Upper lobe of left lung (tissue), 6 donors: Measurements from ENCODE around the gene SFT2D1. TPM values are rescaled to one million over a fixed set of nuclear protein-coding genes. Genes with fewer than 3 reads are reported as not detected.
A peak's percentile ranks its signal among the peaks of the same experiment; 100 is the strongest.

Experiments used
- ATAC-seq, 2 donors: fragments of 200-7000 bp; cut with Tn5 transposase; one replicate each; pipeline ENCODE4 v1.9.1; 2022; ENCODE audit warnings: mild to moderate bottlenecking in 2 of 2, moderate library complexity in 2 of 2; ENCODE audit not compliant: low FRiP score in 2 of 2
- DNase-seq, 2 donors: peaks; one replicate each; pipeline ENCODE4 v3.0.0-alpha.2; 2019 to 2020
- H3K27ac ChIP-seq, 4 donors: fragments of 200-600 bp; sonication (generic); one replicate each; pipeline ENCODE4 v1.5.1; 2016 to 2019
- H3K27me3 ChIP-seq, 4 donors: fragments of 200-600 bp; sonication (generic); one replicate each; pipeline ENCODE4 v1.5.1; 2017 to 2019
- H3K36me3 ChIP-seq, 4 donors: fragments of 200-600 bp; sonication (generic); one replicate each; pipeline ENCODE4 v1.5.1; 2016 to 2019
- H3K4me1 ChIP-seq, 4 donors: fragments of 200-600 bp; sonication (generic); one replicate each; pipeline ENCODE4 v1.5.1; 2018 to 2019
- H3K4me3 ChIP-seq, 4 donors: fragments of 200-600 bp; sonication (generic); one replicate each; pipeline ENCODE4 v1.5.1; 2017 to 2019; ENCODE audit warnings: mild to moderate bottlenecking in 2 of 4, moderate library complexity in 1 of 4
- H3K9me3 ChIP-seq, 4 donors: fragments of 200-600 bp; sonication (generic); one replicate each; pipeline ENCODE4 v1.5.1; 2018 to 2019
- CTCF ChIP-seq, 6 experiments: fragments of 450-650 bp in 4 of 6; fragments of 200-600 bp in 2 of 6; sonication (generic) in 2 of 6; IDR thresholded peaks; one replicate each; pipeline ENCODE4 v1.5.1; 2016 to 2019; ENCODE audit warnings: antibody characterized with exemption in 6 of 6
- EP300 ChIP-seq, 4 donors: sonication (generic); formaldehyde crosslinking; IDR thresholded peaks; one replicate each; pipeline ENCODE4 v1.5.1; 2017; ENCODE audit warnings: antibody characterized with exemption in 4 of 4, control low read depth in 2 of 4
- POLR2A ChIP-seq, 4 donors: fragments of 450-650 bp; IDR thresholded peaks; one replicate each; pipeline ENCODE4 v1.5.1; 2016 to 2017; ENCODE audit warnings: antibody characterized with exemption in 4 of 4, mild to moderate bottlenecking in 2 of 4
- POLR2AphosphoS5 ChIP-seq, 2 donors: sonication (generic); formaldehyde crosslinking; IDR thresholded peaks; one replicate each; pipeline ENCODE4 v1.5.1; 2017; ENCODE audit warnings: antibody characterized with exemption in 2 of 2
- WGBS, 2 donors: methylation state at CpG; one replicate each; pipeline ENCODE4 v1.1.5; 2017 to 2018; 5-methylcytosine and 5-hydroxymethylcytosine counted together
- total RNA-seq, 6 donors: library from RNA; depleted of rRNA in 4 of 6; stranded (reverse); fragments of >200 nt in 4 of 6; gene quantifications; one replicate each; pipeline versions ENCODE4 v1.1.0 to v1.2.1, GENCODE V29; 2016 to 2021
- donor health status: DM: no; HTN: no; CAD: no; lungs with moderate emphysema.
- donor health status: DM: no; HTN: yes; CAD: no; lungs with severe emphysema.

Gene SFT2D1
- total RNA-seq, 6 donors from 2014 or later = 8.4 to 56.5 (median 44.9) TPM

- Histone ChIP-seq H3K4me1 (no peaks in the 10 kb centered on the region), H3K27ac (no peak overlapping the region), H3K4me3 (no peak overlapping the region), H3K9me3 (no peaks in the 10 kb centered on the region), H3K36me3 (no peaks in the 10 kb centered on the region), H3K27me3 (no peaks in the 10 kb centered on the region)
- TF ChIP-seq CTCF (IDR thresholded peaks at IDR 0.05) (no peak), POLR2A (IDR thresholded peaks at IDR 0.05) (no peak), EP300 (IDR thresholded peaks at IDR 0.05) (no peak), POLR2AphosphoS5 (IDR thresholded peaks at IDR 0.05) (no peak)
- WGBS, 2 donors = 75 to 80% methylated on average over 12 of the region's 12 CpGs
- DNase-seq = no peak
- no peak for ATAC-seq
These were observed 48.4 kb downstream of the SFT2D1 start for GRCh38 chr6:166293731-166294584.

DNA sequence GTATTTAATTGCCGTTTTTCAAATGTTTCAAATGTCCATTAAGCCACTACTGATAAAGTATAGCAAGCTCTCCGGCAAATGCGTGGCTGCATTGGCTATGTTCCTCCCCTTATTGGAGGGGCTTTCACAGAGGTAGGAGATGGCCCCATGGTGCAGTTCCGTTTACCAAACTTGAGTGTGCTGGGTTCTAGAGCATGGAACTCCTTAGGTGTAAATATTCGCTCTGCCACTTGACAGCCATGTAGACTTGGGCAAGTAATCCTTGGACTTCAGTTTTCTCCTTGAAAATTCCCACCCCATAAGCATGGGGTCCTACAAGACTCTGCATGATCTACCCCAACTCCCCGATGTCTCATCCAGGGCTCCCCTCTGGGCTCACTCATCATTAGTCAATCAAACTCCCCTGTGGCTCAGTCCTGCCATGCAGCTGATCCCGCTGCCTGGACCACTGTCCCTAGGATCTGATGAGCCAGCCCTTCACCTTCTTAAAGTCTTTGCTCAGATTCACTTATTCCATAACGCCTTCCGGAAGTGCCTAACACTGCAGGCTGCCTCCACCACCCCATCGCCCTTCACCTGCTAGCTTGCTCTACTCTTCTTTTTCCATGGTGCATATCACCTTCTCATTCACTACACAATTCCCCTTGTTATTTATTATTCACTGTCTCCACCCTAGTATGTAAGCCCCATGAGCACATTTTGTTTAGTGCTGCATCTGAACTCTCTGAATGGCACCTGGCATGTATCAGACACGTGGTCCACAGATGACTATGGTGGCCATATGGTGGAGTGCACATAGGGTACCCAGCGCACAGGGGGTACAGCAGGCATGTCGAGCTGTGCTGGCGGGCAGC lies 52.9 kb downstream of the SFT2D1 start:
- Histone ChIP-seq H3K9me3 (no peaks in the 10 kb centered on the region), H3K4me3 (no peak overlapping the region), H3K4me1 (no peaks in the 10 kb centered on the region), H3K27me3 (no peaks in the 10 kb centered on the region), H3K36me3 (no peaks in the 10 kb centered on the region), H3K27ac (no peak overlapping the region)
- 88 to 92% methylated on average over 14 of the region's 14 CpGs for WGBS, 2 donors
- TF ChIP-seq EP300 (IDR thresholded peaks at IDR 0.05) (no peak), CTCF (IDR thresholded peaks at IDR 0.05) (no peak), POLR2A (IDR thresholded peaks at IDR 0.05) (no peak), POLR2AphosphoS5 (IDR thresholded peaks at IDR 0.05) (no peak)
- no peak for DNase-seq
- ATAC-seq = peak; percentile 32 to 67

- H3K36me3 ChIP-seq = no peaks in the 10 kb centered on the region
- H3K4me1 ChIP-seq = no peaks in the 10 kb centered on the region
- no peaks in the 10 kb centered on the region for H3K27me3 ChIP-seq
- H3K9me3 ChIP-seq = no peaks in the 10 kb centered on the region
- no peak overlapping the region for H3K4me3 ChIP-seq
- DNase-seq (no peak), ATAC-seq (peak; percentile 24 to 56)
- 49 to 53% methylated on average over 8 of the region's 8 CpGs for WGBS, 2 donors
- no peak for TF ChIP-seq EP300 (IDR thresholded peaks at IDR 0.05)
- no peak for TF ChIP-seq POLR2A (IDR thresholded peaks at IDR 0.05)
- TF ChIP-seq CTCF (IDR thresholded peaks at IDR 0.05) = no peak
- TF ChIP-seq POLR2AphosphoS5 (IDR thresholded peaks at IDR 0.05) = no peak
- no peak overlapping the region for H3K27ac ChIP-seq
These were observed 55.5 kb downstream of the SFT2D1 start for GRCh38 chr6:166286839-166287271.

- Histone ChIP-seq H3K27ac (no peak overlapping the region), H3K9me3 (no peaks in the 10 kb centered on the region), H3K4me3 (no peak overlapping the region), H3K27me3 (no peaks in the 10 kb centered on the region), H3K36me3 (no peaks in the 10 kb centered on the region), H3K4me1 (no peaks in the 10 kb centered on the region)
- WGBS, 2 donors = 59 to 71% methylated on average over 6 of the region's 6 CpGs
- DNase-seq (no peak), ATAC-seq (no peak)
- TF ChIP-seq POLR2AphosphoS5 (IDR thresholded peaks at IDR 0.05) (no peak), POLR2A (IDR thresholded peaks at IDR 0.05) (no peak), CTCF (IDR thresholded peaks at IDR 0.05) (no peak), EP300 (IDR thresholded peaks at IDR 0.05) (no peak)
These were observed 57.1 kb downstream of the SFT2D1 start for GRCh38 chr6:166285233-166285632.
